ENCODE data around the gene ZBTB44.

The ZBTB44 gene

DNA sequence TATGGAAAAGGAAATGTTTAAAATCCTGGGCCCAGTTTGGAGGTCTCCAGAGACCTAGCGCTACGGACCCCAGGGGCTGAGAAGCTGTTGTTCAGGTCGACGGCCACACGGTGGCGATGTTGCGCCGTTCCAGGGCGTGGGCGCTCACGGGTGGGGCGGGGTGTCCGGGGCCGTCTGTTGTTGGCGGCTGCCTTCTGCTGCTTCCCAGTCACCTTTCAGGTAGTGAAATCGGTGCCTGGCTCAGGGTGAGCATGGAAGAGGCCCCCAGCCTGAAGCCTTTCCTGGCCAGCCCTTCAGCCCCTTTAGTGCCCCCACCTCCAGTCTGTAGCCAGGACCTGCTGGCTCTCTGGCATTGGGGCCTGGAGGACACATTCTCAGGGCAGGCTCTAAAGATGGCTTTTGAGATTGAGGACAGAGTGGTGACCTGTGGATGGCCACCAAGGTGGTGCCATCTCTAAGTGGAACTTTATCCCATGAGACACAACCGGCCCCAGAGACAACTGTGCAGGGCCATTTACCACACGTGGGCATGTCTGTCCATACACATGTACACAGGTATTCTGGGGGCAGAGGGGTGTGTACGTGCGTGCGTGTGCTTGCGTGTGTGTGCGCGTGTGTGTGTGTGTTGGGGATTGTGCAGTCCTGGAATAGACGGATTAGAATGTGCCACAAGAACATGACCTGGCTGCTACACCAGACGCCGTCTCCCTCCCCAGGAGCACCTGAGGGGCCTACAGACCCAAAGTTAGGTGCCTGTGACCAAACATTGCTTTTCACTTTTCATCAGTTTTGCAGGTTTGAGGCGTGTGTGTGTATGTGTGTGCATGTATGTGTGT, 101.4 kb downstream of the ZBTB44 start:
- DNase-seq (ENCODE audit: low spot score), result peak; percentile 86
- TF ChIP-seq CTCF (IDR thresholded peaks at IDR 0.05; ENCODE audit: extremely low read depth, missing control alignments), result peak; percentile 85

- TF ChIP-seq CTCF (IDR thresholded peaks at IDR 0.05; ENCODE audit: extremely low read depth, missing control alignments), result no peak
- DNase-seq (ENCODE audit: low spot score), result peak; percentile 33
Observed at GRCh38 chr11:130212431-130212961, 102.2 kb downstream of the ZBTB44 start.

- TF ChIP-seq CTCF (IDR thresholded peaks at IDR 0.05; ENCODE audit: extremely low read depth, missing control alignments), result no peak
- no peak for DNase-seq (ENCODE audit: low spot score)
Observed at GRCh38 chr11:130211781-130212401, 102.8 kb downstream of the ZBTB44 start.

GRCh38 chr11:130211144-130211543, 103.6 kb downstream of the ZBTB44 start:
- no peak for DNase-seq (ENCODE audit: low spot score)
- TF ChIP-seq CTCF (IDR thresholded peaks at IDR 0.05; ENCODE audit: extremely low read depth, missing control alignments), result no peak

GRCh38 chr11:130209954-130210854, 104.5 kb downstream of the ZBTB44 start:
- TF ChIP-seq CTCF (IDR thresholded peaks at IDR 0.05; ENCODE audit: extremely low read depth, missing control alignments), result no peak
- DNase-seq (ENCODE audit: low spot score), result no peak

DNA sequence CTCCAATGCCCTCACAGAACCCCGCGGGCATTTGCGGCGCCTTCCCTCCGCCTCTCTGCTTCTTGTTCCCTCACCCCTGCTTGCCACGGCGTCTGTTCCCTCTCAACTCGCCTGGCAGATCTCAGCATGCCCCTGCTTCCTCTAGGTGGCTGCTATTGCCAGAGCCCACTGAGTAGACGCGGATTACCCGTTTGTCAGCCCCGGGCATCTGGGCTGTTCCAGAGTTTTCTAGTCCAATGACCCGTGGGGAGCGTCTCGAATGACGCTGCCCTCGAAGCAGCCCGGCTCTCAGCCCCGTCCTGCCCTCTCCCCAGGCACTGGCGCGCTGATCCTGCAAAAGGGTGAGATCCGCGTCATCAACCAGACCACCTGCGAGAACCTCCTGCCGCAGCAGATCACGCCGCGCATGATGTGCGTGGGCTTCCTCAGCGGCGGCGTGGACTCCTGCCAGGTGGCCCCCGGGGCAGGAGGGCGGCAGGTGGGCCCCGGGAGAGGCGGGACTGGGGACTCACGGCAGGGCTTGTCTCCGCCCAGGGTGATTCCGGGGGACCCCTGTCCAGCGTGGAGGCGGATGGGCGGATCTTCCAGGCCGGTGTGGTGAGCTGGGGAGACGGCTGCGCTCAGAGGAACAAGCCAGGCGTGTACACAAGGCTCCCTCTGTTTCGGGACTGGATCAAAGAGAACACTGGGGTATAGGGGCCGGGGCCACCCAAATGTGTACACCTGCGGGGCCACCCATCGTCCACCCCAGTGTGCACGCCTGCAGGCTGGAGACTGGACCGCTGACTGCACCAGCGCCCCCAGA, 105.4 kb downstream of the ZBTB44 start:
- DNase-seq (ENCODE audit: low spot score), result no peak
- TF ChIP-seq CTCF (IDR thresholded peaks at IDR 0.05; ENCODE audit: extremely low read depth, missing control alignments), result no peak

Data from GM20000 (cell line).